Fibroblast of pulmonary artery (primary cell): ENCODE results near the gene SLC35F4.

Source experiments
- DNase-seq: peaks from one replicate; pipeline ENCODE4 v3.0.0-alpha.2; 2010; ENCODE audit warnings: low read depth
- H3K4me3 ChIP-seq: replicated peaks from 2 replicates; pipeline ENCODE4 v1.5.1; 2011; ENCODE audit warnings: low read depth, mild to moderate bottlenecking, control low read depth, low read length, moderate library complexity
- CTCF ChIP-seq: IDR thresholded peaks from 2 replicates; pipeline ENCODE4 v1.5.1; 2011; ENCODE audit warnings: mild to moderate bottlenecking, control low read depth, low read length, inconsistent platforms; ENCODE audit errors: missing control alignments

The SLC35F4 gene

GRCh38 chr14:57854571-57854970, 11.3 kb downstream of the SLC35F4 start:
- no peak for DNase-seq
- TF ChIP-seq CTCF: no peak
- H3K4me3 ChIP-seq: no peak overlapping the region

- H3K4me3 ChIP-seq: no peak overlapping the region
- DNase-seq: no peak
- no peak for TF ChIP-seq CTCF
These were observed 14.5 kb downstream of the SLC35F4 start for GRCh38 chr14:57851354-57851753.

- no peak for DNase-seq
- H3K4me3 ChIP-seq: no peak overlapping the region
- no peak for TF ChIP-seq CTCF
These were observed 17.1 kb downstream of the SLC35F4 start for GRCh38 chr14:57848786-57849185.

- H3K4me3 ChIP-seq: no peak overlapping the region
- DNase-seq: no peak
- TF ChIP-seq CTCF: no peak
These were observed 17.5 kb downstream of the SLC35F4 start for GRCh38 chr14:57848353-57848752.

GRCh38 chr14:57847706-57848105, 18.2 kb downstream of the SLC35F4 start:
- no peak for TF ChIP-seq CTCF
- H3K4me3 ChIP-seq: no peak overlapping the region
- DNase-seq: no peak

- no peak for TF ChIP-seq CTCF
- no peak overlapping the region for H3K4me3 ChIP-seq
- no peak for DNase-seq
These were observed 18.8 kb downstream of the SLC35F4 start for GRCh38 chr14:57847096-57847495.

- no peak overlapping the region for H3K4me3 ChIP-seq
- TF ChIP-seq CTCF: no peak
- DNase-seq: no peak
These were observed 19.3 kb downstream of the SLC35F4 start for GRCh38 chr14:57846596-57846995.
